Karpas-422 (cell line): Measurements from ENCODE around the gene NPSR1. TPM values are rescaled to one million over a fixed set of nuclear protein-coding genes. Genes with fewer than 3 reads are reported as not detected.

ENCODE experiments used
- DNase-seq: peaks from one replicate; pipeline ENCODE4 v3.0.0-alpha.2; 2015
- H2AFZ ChIP-seq: fragments of 200-600 bp; sonication (generic); 2 replicates; pipeline ENCODE4 v1.6.1; 2014; ENCODE audit warnings: antibody characterized with exemption, low read length, mixed read lengths
- H3K27ac ChIP-seq: fragments of 200-600 bp; sonication (generic); 2 replicates; pipeline ENCODE4 v1.5.1; 2014; ENCODE audit warnings: mild to moderate bottlenecking, low read length, moderate library complexity
- H3K27me3 ChIP-seq: fragments of 200-600 bp; sonication (generic); 2 replicates; pipeline ENCODE4 v1.6.1; 2014; ENCODE audit warnings: low read length, mixed read lengths
- H3K36me3 ChIP-seq: fragments of 200-600 bp; sonication (generic); 2 replicates; pipeline ENCODE4 v1.6.1; 2014; ENCODE audit warnings: low read length, mixed read lengths; ENCODE audit not compliant: insufficient read depth
- H3K4me1 ChIP-seq: fragments of 200-600 bp; sonication (generic); 2 replicates; pipeline ENCODE4 v1.6.1; 2014; ENCODE audit warnings: mild to moderate bottlenecking, low read length, mixed read lengths
- H3K4me2 ChIP-seq: fragments of 200-600 bp; sonication (generic); 2 replicates; pipeline ENCODE4 v1.6.1; 2014; ENCODE audit warnings: low read length, low read depth, mild to moderate bottlenecking; ENCODE audit not compliant: poor library complexity, severe bottlenecking
- H3K4me3 ChIP-seq: fragments of 200-600 bp; sonication (generic); 2 replicates; pipeline ENCODE4 v1.5.1; 2014; ENCODE audit warnings: mild to moderate bottlenecking, antibody characterized with exemption, low read length, mixed read lengths
- H3K79me2 ChIP-seq: fragments of 200-600 bp; sonication (generic); 2 replicates; pipeline ENCODE4 v1.6.1; 2014; ENCODE audit warnings: mild to moderate bottlenecking, low read length, mixed read lengths
- H3K9ac ChIP-seq: fragments of 200-600 bp; sonication (generic); 2 replicates; pipeline ENCODE4 v1.6.0; 2014; ENCODE audit warnings: low read length
- H3K9me2 ChIP-seq: fragments of 200-600 bp; sonication (generic), shearing (Covaris generic); replicated peaks from 2 replicates; pipeline ENCODE4 v1.6.0; 2014; ENCODE audit warnings: mild to moderate bottlenecking, low read length, moderate library complexity; ENCODE audit not compliant: insufficient read depth
- H3K9me3 ChIP-seq: fragments of 300-700, 200-600 bp; sonication (generic); 2 replicates; pipeline ENCODE4 v1.6.1; 2014; ENCODE audit warnings: low read length, mixed read lengths
- H4K20me1 ChIP-seq: fragments of 200-600 bp; sonication (generic); 2 replicates; pipeline ENCODE4 v1.6.1; 2014; ENCODE audit warnings: mild to moderate bottlenecking, antibody characterized with exemption, low read length, low read depth; ENCODE audit not compliant: insufficient read depth
- total RNA-seq: library from RNA; depleted of rRNA; stranded (reverse); fragments of >200 nt; shearing (Covaris generic); gene quantifications from 2 replicates; pipeline ENCODE4 v1.2.3, GENCODE V29; 2014; ENCODE audit warnings: low replicate concordance

The NPSR1 gene
- total RNA-seq, 1 experiment from 2014 or later: not detected

DNA sequence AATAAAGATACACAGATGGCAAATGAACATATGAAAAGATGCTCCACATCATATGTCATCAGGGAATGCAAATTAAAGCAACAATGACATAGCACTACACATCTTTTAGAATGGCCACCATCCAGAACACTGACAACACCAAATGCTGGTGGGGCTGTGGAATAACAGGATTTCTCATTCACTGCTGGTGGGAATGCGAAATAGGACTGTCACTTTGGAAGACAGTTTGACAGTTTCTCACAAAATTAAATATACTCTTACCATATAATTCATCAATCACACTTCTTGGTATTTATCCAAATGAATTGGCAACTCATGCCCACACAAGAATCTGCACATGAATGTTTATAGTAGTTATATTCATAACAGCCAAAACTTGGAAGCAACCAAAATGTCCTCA is 68.2 kb downstream of the NPSR1 start:
- Histone ChIP-seq H3K4me1 (no peaks in the 10 kb centered on the region), H3K9me3 (no peaks in the 10 kb centered on the region), H3K27me3 (no peaks in the 10 kb centered on the region), H3K36me3 (no peaks in the 10 kb centered on the region), H3K9me2 (no peaks in the 10 kb centered on the region), H3K79me2 (no peaks in the 10 kb centered on the region), H2AFZ (no peak overlapping the region), H3K27ac (no peak overlapping the region), H3K4me3 (no peak overlapping the region), H3K4me2 (no peak overlapping the region), H3K9ac (no peak overlapping the region), H4K20me1 (no peaks in the 10 kb centered on the region)
- DNase-seq: no peak

DNA sequence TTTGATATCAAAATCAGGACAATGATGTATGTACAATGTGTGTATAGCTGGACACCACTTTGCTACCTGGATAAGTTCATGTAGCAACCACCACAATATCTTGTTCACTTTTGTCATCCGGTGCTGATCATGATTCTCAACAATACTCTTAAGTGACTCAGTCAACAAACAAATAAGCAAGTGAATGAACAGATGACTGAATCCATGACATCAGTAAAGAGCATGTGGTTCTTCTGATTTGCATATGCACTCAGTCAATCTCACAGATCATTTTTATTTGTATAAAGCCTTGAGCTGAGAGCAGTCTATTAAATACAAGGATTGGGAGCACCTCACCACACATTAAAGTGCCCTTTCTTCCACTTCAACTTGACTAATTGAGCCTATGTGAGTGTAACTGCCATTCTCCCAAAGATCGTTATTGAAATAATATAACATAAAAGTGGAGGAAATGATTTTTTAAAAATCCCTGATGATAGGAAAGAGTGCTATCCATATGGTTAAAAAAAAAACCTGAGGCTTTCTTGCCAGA is 69.5 kb downstream of the NPSR1 start:
- Histone ChIP-seq H3K27ac (no peak overlapping the region), H3K9ac (no peak overlapping the region), H3K4me3 (no peak overlapping the region), H3K9me2 (no peaks in the 10 kb centered on the region), H2AFZ (no peak overlapping the region), H3K27me3 (no peaks in the 10 kb centered on the region), H3K4me1 (no peaks in the 10 kb centered on the region), H4K20me1 (no peaks in the 10 kb centered on the region), H3K4me2 (no peak overlapping the region), H3K36me3 (no peaks in the 10 kb centered on the region), H3K9me3 (no peaks in the 10 kb centered on the region), H3K79me2 (no peaks in the 10 kb centered on the region)
- no peak for DNase-seq

DNA sequence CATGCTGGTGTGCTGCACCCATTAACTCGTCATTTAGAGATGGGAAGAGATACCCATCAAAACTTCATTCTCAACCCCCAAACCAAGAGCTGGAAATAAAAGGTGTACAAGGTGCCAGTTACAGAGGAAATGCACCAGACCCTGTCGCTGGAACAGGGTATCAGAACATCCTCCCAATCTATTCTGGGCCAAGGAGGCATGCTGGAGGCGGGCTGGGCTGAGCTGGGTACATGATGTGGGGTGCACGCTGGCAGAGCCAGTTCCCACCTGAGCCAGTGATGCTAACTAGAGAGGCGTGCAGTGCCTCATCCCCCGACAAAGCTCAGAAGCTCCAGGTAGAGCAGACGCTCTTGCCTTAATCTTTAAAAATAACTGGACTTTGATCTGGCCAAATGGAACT is 70.1 kb downstream of the NPSR1 start:
- Histone ChIP-seq H3K9me3 (no peaks in the 10 kb centered on the region), H3K79me2 (no peaks in the 10 kb centered on the region), H3K9me2 (no peaks in the 10 kb centered on the region), H3K4me3 (no peak overlapping the region), H3K36me3 (no peaks in the 10 kb centered on the region), H3K27ac (no peak overlapping the region), H3K4me1 (no peaks in the 10 kb centered on the region), H3K4me2 (no peak overlapping the region), H2AFZ (no peak overlapping the region), H3K9ac (no peak overlapping the region), H3K27me3 (no peaks in the 10 kb centered on the region), H4K20me1 (no peaks in the 10 kb centered on the region)
- no peak for DNase-seq

DNA sequence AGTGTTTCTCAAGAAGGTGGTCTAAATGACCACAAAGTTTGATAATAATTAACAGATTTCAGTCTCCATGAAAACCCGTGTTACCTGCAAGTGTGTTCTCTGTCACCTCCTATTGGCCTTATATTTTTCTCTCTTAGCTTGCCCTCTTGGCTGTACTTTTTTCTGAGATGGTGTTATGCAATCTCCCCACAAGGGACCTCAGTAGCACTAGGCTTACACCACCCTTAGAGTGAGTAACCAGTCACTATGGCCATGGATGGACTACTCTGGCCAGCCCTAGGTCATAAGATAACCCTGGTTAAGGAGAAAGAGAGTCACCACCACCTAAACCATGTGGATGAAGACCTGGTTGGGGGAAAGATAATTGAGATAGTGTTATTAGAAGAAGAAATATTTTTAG is 76.8 kb downstream of the NPSR1 start:
- Histone ChIP-seq H3K4me2 (no peak overlapping the region), H3K4me3 (no peak overlapping the region), H3K36me3 (no peaks in the 10 kb centered on the region), H3K9ac (no peak overlapping the region), H4K20me1 (no peaks in the 10 kb centered on the region), H3K9me3 (no peaks in the 10 kb centered on the region), H3K9me2 (no peaks in the 10 kb centered on the region), H3K79me2 (no peaks in the 10 kb centered on the region), H3K27ac (no peak overlapping the region), H3K27me3 (no peaks in the 10 kb centered on the region), H3K4me1 (no peaks in the 10 kb centered on the region), H2AFZ (no peak overlapping the region)
- DNase-seq: no peak

DNA sequence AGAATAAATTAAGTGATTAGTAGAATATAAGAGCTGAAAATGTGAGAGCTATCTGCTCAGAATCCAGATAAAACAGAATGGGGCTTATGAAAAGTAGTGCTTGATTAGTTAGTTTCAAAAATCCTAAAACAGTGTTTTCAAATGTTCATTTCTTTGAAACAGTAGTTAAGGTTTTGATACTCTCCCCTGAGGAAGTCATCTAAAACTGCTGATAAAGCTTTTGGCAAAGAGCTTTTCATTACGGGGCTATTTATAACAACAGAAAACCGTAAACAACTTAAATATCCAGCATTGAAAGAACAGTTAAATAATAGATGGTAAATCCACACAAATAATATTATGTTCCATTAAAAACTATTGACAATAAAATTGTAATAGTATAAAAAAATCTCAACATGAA is 77.5 kb downstream of the NPSR1 start:
- H3K4me1 ChIP-seq: no peaks in the 10 kb centered on the region
- no peak overlapping the region for H3K4me2 ChIP-seq
- no peaks in the 10 kb centered on the region for H4K20me1 ChIP-seq
- H3K27ac ChIP-seq: no peak overlapping the region
- H3K27me3 ChIP-seq: no peaks in the 10 kb centered on the region
- no peaks in the 10 kb centered on the region for H3K9me2 ChIP-seq
- H3K4me3 ChIP-seq: no peak overlapping the region
- no peaks in the 10 kb centered on the region for H3K9me3 ChIP-seq
- no peaks in the 10 kb centered on the region for H3K79me2 ChIP-seq
- DNase-seq: no peak
- no peak overlapping the region for H2AFZ ChIP-seq
- no peak overlapping the region for H3K9ac ChIP-seq
- no peaks in the 10 kb centered on the region for H3K36me3 ChIP-seq

DNA sequence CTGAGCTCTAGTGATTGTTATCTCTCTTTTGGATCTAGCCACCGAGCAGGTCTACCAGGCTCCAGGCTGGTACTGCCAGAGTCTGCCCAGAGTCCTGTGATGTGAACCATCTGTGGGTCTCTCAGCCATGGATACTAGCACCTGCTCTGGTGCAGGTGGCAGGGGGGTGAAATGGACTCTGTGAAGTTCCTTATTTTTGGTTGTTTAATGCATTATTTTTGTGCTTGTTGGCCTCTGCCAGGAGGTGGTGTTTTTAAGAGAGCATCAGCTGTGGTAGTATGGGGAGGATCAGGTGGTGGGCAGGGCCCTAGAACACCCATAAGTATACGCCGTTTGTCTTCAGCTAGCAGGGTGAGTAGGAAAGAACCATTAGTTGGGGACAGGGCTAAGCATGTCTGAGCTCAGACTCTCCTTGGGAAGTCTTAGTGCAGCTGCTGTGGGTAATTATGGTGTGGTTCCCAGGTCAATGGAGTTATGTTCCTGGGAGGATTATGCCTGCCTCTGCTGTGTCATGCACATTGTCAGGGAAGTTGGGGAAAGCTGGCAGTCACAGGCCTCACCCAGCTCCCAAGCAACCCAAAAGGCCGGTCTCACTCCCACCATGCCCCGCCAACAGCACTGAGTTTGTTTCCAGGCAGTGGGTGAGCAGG is 81.8 kb downstream of the NPSR1 start:
- no peak overlapping the region for H3K27ac ChIP-seq
- H3K9me3 ChIP-seq: no peaks in the 10 kb centered on the region
- H2AFZ ChIP-seq: no peak overlapping the region
- H3K27me3 ChIP-seq: no peaks in the 10 kb centered on the region
- H3K9me2 ChIP-seq: no peaks in the 10 kb centered on the region
- no peaks in the 10 kb centered on the region for H4K20me1 ChIP-seq
- no peaks in the 10 kb centered on the region for H3K4me1 ChIP-seq
- H3K4me3 ChIP-seq: no peak overlapping the region
- H3K36me3 ChIP-seq: no peaks in the 10 kb centered on the region
- H3K9ac ChIP-seq: no peak overlapping the region
- DNase-seq: no peak
- H3K79me2 ChIP-seq: no peaks in the 10 kb centered on the region
- H3K4me2 ChIP-seq: no peak overlapping the region

DNA sequence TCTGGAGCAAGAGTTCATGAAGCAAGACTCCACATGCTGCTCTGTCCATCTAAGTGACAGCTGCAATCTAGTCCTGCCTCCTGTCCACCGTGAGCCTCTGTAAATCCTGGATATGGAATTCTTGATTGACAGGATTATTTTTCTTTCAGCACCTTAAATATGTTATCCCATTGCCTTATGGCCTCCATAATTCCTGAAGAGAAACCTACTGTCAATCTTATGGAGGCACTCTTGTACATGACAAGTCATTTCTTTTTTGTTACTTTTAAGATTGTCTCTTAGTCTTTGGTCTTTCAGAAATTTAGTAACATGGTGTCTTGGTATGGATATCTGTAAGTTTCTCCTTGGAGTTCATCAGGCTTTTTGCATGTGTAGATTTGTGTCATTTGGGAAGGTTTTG is 82.8 kb downstream of the NPSR1 start:
- Histone ChIP-seq H3K27me3 (no peaks in the 10 kb centered on the region), H3K36me3 (no peaks in the 10 kb centered on the region), H3K9me2 (no peaks in the 10 kb centered on the region), H3K4me2 (no peak overlapping the region), H3K4me1 (no peaks in the 10 kb centered on the region), H3K4me3 (no peak overlapping the region), H3K9ac (no peak overlapping the region), H3K79me2 (no peaks in the 10 kb centered on the region), H3K9me3 (no peaks in the 10 kb centered on the region), H4K20me1 (no peaks in the 10 kb centered on the region), H3K27ac (no peak overlapping the region), H2AFZ (no peak overlapping the region)
- DNase-seq: no peak

DNA sequence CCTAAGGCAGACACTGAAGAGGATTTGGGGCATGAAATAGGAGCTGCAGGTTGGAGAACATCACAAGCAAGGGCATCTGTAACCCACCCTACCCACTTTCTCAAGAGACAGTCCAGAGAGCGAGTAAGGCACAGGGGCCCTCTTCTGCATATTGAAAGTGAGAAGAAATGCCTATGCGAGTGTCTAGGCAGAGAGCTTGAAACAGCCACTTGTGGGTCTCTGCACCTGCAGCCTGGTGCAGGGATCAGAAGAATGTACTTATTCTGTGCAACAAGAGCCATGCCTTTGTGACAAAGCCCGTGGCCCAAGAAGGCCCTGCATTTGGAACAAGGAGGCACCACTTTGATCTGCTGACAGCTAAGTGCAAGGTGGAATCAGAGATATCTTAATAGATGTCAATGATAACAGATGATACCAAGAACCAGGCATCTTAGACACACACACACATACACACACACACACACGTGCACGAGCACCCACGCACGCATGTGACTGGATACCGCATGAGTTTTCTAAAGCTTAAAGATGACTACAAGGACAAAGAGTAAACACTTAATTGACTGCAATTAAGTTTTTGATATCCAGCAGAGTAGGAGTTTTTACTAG is 89.3 kb downstream of the NPSR1 start:
- no peak overlapping the region for H3K9ac ChIP-seq
- no peaks in the 10 kb centered on the region for H3K36me3 ChIP-seq
- no peaks in the 10 kb centered on the region for H3K79me2 ChIP-seq
- no peak overlapping the region for H2AFZ ChIP-seq
- H3K4me1 ChIP-seq: no peaks in the 10 kb centered on the region
- H3K9me3 ChIP-seq: no peaks in the 10 kb centered on the region
- H3K9me2 ChIP-seq: no peaks in the 10 kb centered on the region
- no peak overlapping the region for H3K4me2 ChIP-seq
- no peak for DNase-seq
- no peak overlapping the region for H3K27ac ChIP-seq
- no peaks in the 10 kb centered on the region for H3K27me3 ChIP-seq
- H3K4me3 ChIP-seq: no peak overlapping the region
- H4K20me1 ChIP-seq: no peaks in the 10 kb centered on the region
